ENCODE results near the gene CRYBA1. TPM values are rescaled to one million over a fixed set of nuclear protein-coding genes. Genes with fewer than 3 reads are reported as not detected.

Gene CRYBA1
- total RNA-seq, 2 experiments from 2014 or later = not detected

- Mint-ChIP-seq H3K9me3 (peaks cover 3% of the 10 kb centered on the region), H3K27ac (peak overlapping the region; percentile 12), H3K36me3 (ENCODE audit: low read depth) (peaks cover 69% of the 10 kb centered on the region), H3K4me3 (no peak overlapping the region), H3K4me1 (ENCODE audit: low read depth) (peaks cover 50% of the 10 kb centered on the region), H3K27me3 (no peaks in the 10 kb centered on the region)
- ChIA-PET CTCF (interaction anchor here (0.9 to 1.6 kb wide), 2 partner anchors 18 kb away, joined by 3 to 9 read pairs; no protein-coding TSS in a partner anchor), POLR2A (interaction anchor here (0.7 to 1.8 kb wide), 5 partner anchors 13 to 35 kb away, joined by 3 to 5 read pairs (median 4); no protein-coding TSS in a partner anchor)
- intact Hi-C loops (cut with micrococcal nuclease) = no loop called here
- no peak for ATAC-seq
- DNase-seq = no peak
- TF ChIP-seq, protein P1, sequence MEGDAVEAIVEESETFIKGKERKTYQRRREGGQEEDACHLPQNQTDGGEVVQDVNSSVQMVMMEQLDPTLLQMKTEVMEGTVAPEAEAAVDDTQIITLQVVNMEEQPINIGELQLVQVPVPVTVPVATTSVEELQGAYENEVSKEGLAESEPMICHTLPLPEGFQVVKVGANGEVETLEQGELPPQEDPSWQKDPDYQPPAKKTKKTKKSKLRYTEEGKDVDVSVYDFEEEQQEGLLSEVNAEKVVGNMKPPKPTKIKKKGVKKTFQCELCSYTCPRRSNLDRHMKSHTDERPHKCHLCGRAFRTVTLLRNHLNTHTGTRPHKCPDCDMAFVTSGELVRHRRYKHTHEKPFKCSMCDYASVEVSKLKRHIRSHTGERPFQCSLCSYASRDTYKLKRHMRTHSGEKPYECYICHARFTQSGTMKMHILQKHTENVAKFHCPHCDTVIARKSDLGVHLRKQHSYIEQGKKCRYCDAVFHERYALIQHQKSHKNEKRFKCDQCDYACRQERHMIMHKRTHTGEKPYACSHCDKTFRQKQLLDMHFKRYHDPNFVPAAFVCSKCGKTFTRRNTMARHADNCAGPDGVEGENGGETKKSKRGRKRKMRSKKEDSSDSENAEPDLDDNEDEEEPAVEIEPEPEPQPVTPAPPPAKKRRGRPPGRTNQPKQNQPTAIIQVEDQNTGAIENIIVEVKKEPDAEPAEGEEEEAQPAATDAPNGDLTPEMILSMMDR (IDR thresholded peaks at IDR 0.05) = no peak
These were observed 27.3 kb downstream of the CRYBA1 start for GRCh38 chr17:29273924-29274323.

- Mint-ChIP-seq H3K27me3 (no peaks in the 10 kb centered on the region), H3K36me3 (ENCODE audit: low read depth) (peaks cover 89% of the 10 kb centered on the region), H3K4me3 (no peak overlapping the region), H3K4me1 (ENCODE audit: low read depth) (peaks cover 55% of the 10 kb centered on the region), H3K27ac (no peak overlapping the region), H3K9me3 (peaks cover 8% of the 10 kb centered on the region)
- DNase-seq (no peak), ATAC-seq (no peak)
- TF ChIP-seq, protein P1 (IDR thresholded peaks at IDR 0.05) = no peak
- POLR2A ChIA-PET = interaction anchor here (0.9 to 2.7 kb wide), 3 partner anchors 9 to 16 kb away, joined by 3 to 12 read pairs (median 3); no protein-coding TSS in a partner anchor
- intact Hi-C loops (cut with micrococcal nuclease) = no loop called here
- CTCF ChIA-PET = interaction anchor here (0.7 to 1.6 kb wide), 3 partner anchors 12 to 60 kb away, joined by 4 to 7 read pairs (median 5); no protein-coding TSS in a partner anchor
These were observed 32.0 kb downstream of the CRYBA1 start for GRCh38 chr17:29278692-29279091.

- H3K4me1 Mint-ChIP-seq (ENCODE audit: low read depth) = peaks cover 53% of the 10 kb centered on the region
- CTCF ChIA-PET = interaction anchor here (0.7 to 1.6 kb wide), 3 partner anchors 12 to 61 kb away, joined by 4 to 7 read pairs (median 5); no protein-coding TSS in a partner anchor
These were observed 32.9 kb downstream of the CRYBA1 start for GRCh38 chr17:29279397-29280070.

GRCh38 chr17:29283496-29283895 is 36.8 kb downstream of the CRYBA1 start:
- DNase-seq (no peak), ATAC-seq (peak; percentile 30)
- TF ChIP-seq, protein P1 (IDR thresholded peaks at IDR 0.05) = peak; percentile 30
- ChIA-PET CTCF (interaction anchor here (0.8 kb wide), 1 partner anchor 308 kb away, joined by 3 read pairs; no protein-coding TSS in a partner anchor), POLR2A (interaction anchor here (1.0 to 1.3 kb wide), 3 partner anchors 9 to 215 kb away, joined by 3 to 4 read pairs (median 3); no protein-coding TSS in a partner anchor)
- peaks cover 90% of the 10 kb centered on the region for H3K36me3 Mint-ChIP-seq (ENCODE audit: low read depth)
- H3K27ac Mint-ChIP-seq = no peak overlapping the region
- H3K27me3 Mint-ChIP-seq = no peaks in the 10 kb centered on the region
- peaks cover 56% of the 10 kb centered on the region for H3K4me1 Mint-ChIP-seq (ENCODE audit: low read depth)
- peak overlapping the region; percentile 20 for H3K4me3 Mint-ChIP-seq
- intact Hi-C loops (cut with micrococcal nuclease) = no loop called here
- peaks cover 6% of the 10 kb centered on the region for H3K9me3 Mint-ChIP-seq

More at GRCh38 chr17:29279397-29280070, 32.9 kb downstream of the CRYBA1 start:
- POLR2A ChIA-PET = interaction anchor here (0.9 to 2.7 kb wide), 5 partner anchors 8 to 16 kb away, joined by 3 to 12 read pairs (median 4); partner anchors contain the start of gene NUFIP2
- no peak overlapping the region for H3K4me3 Mint-ChIP-seq
- ATAC-seq = no peak
- peaks cover 88% of the 10 kb centered on the region for H3K36me3 Mint-ChIP-seq (ENCODE audit: low read depth)
- intact Hi-C loops (cut with micrococcal nuclease) = no loop called here
- no peaks in the 10 kb centered on the region for H3K27me3 Mint-ChIP-seq
- TF ChIP-seq, protein P1 (IDR thresholded peaks at IDR 0.05) = no peak
- no peak for DNase-seq
- H3K27ac Mint-ChIP-seq = no peak overlapping the region
- H3K9me3 Mint-ChIP-seq = peaks cover 8% of the 10 kb centered on the region

GRCh38 chr17:29283961-29284360 is 37.3 kb downstream of the CRYBA1 start:
- intact Hi-C loops (cut with micrococcal nuclease) = no loop called here
- DNase-seq (no peak), ATAC-seq (no peak)
- Mint-ChIP-seq H3K9me3 (peaks cover 4% of the 10 kb centered on the region), H3K27ac (no peak overlapping the region), H3K4me3 (no peak overlapping the region), H3K4me1 (ENCODE audit: low read depth) (peaks cover 56% of the 10 kb centered on the region), H3K36me3 (ENCODE audit: low read depth) (peaks cover 90% of the 10 kb centered on the region), H3K27me3 (no peaks in the 10 kb centered on the region)
- ChIA-PET POLR2A (interaction anchor here (1.0 to 1.3 kb wide), 3 partner anchors 8 to 214 kb away, joined by 3 to 4 read pairs (median 3); no protein-coding TSS in a partner anchor), CTCF (no interaction called here)
- TF ChIP-seq, protein P1 (IDR thresholded peaks at IDR 0.05) = no peak
